ENCODE results near the gene IL1R2. TPM values are rescaled to one million over a fixed set of nuclear protein-coding genes. Genes with fewer than 3 reads are reported as not detected.

The IL1R2 gene
- total and polyA plus RNA-seq, 2 experiments from 2014 or later = not detected

DNA sequence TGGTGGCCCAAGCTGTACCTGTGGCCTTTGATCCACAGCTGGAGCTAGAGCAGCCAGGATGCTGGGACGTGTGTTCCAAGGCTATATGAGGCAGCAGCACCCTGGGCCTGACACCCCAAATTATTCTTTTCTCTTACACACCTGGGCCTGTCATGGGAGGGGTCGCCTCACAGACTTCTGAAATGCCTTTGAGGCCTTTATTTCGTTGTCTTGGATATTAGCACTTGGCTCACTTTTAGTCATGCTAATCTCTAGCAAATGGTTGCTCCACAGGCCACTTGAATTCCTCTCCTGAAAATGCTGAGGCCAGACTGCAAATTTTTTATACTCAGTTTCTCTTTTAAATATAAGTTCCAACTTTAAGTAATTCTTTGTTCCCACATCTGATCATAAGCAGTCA is 22.0 kb upstream of the IL1R2 start:
- DNase-seq (ENCODE audit: low read depth in 1 of 2, low spot score in 1 of 2) = no peak
- H3K27ac ChIP-seq = no peak overlapping the region
- H3K4me1 ChIP-seq (ENCODE audit: low read depth) = no peaks in the 10 kb centered on the region
- H3K36me3 ChIP-seq = no peaks in the 10 kb centered on the region
- no peak for TF ChIP-seq CTCF (IDR thresholded peaks at IDR 0.05; ENCODE audit: low read depth, low read length)
- no peaks in the 10 kb centered on the region for H3K27me3 ChIP-seq
- H3K9me3 ChIP-seq (ENCODE audit: low read depth) = no peaks in the 10 kb centered on the region
- no peak overlapping the region for H3K4me3 ChIP-seq

DNA sequence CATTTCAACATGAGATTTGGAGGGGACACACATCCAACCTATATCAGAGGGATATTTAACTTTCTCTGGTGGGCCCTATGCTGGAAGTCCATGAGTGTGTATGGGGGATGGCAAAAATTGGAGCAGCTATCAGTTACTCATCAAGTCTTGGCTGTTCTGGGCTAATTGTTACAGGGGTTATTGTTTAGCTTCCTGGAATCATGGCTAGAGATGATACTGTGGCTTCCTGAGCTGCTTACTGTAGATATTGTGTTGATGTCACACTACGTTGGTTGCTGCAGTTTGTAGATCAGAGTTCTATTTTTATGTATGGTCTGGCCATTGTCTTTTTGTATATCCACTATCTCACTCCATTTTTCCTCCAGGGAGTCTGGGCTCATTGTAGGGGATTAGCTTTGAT is 20.9 kb upstream of the IL1R2 start:
- Histone ChIP-seq H3K9me3 (ENCODE audit: low read depth) (no peaks in the 10 kb centered on the region), H3K27me3 (no peaks in the 10 kb centered on the region), H3K36me3 (no peaks in the 10 kb centered on the region), H3K4me1 (ENCODE audit: low read depth) (no peaks in the 10 kb centered on the region), H3K4me3 (no peak overlapping the region), H3K27ac (no peak overlapping the region)
- peak in 1 of 2 donors; percentile 23 for DNase-seq (ENCODE audit: low read depth in 1 of 2, low spot score in 1 of 2)
- no peak for TF ChIP-seq CTCF (IDR thresholded peaks at IDR 0.05; ENCODE audit: low read depth, low read length)

GRCh38 chr2:101971836-101972235 is 19.9 kb upstream of the IL1R2 start:
- Histone ChIP-seq H3K36me3 (no peaks in the 10 kb centered on the region), H3K4me1 (ENCODE audit: low read depth) (no peaks in the 10 kb centered on the region), H3K27me3 (no peaks in the 10 kb centered on the region), H3K9me3 (ENCODE audit: low read depth) (no peaks in the 10 kb centered on the region), H3K27ac (no peak overlapping the region), H3K4me3 (no peak overlapping the region)
- TF ChIP-seq CTCF (IDR thresholded peaks at IDR 0.05; ENCODE audit: low read depth, low read length) = no peak
- DNase-seq (ENCODE audit: low read depth in 1 of 2, low spot score in 1 of 2) = peak in 1 of 2 donors; percentile 57

GRCh38 chr2:101972621-101973434 is 18.9 kb upstream of the IL1R2 start:
- Histone ChIP-seq H3K4me3 (no peak overlapping the region), H3K9me3 (ENCODE audit: low read depth) (no peaks in the 10 kb centered on the region), H3K4me1 (ENCODE audit: low read depth) (no peaks in the 10 kb centered on the region), H3K36me3 (no peaks in the 10 kb centered on the region), H3K27ac (no peak overlapping the region), H3K27me3 (no peaks in the 10 kb centered on the region)
- DNase-seq (ENCODE audit: low read depth in 1 of 2, low spot score in 1 of 2) = peak in 1 of 2 donors; percentile 96
- TF ChIP-seq CTCF (IDR thresholded peaks at IDR 0.05; ENCODE audit: low read depth, low read length) = no peak

GRCh38 chr2:101974663-101975062 is 17.1 kb upstream of the IL1R2 start:
- no peak for TF ChIP-seq CTCF (IDR thresholded peaks at IDR 0.05; ENCODE audit: low read depth, low read length)
- H3K27me3 ChIP-seq = no peaks in the 10 kb centered on the region
- H3K27ac ChIP-seq = no peak overlapping the region
- no peaks in the 10 kb centered on the region for H3K36me3 ChIP-seq
- DNase-seq (ENCODE audit: low read depth in 1 of 2, low spot score in 1 of 2) = no peak
- no peaks in the 10 kb centered on the region for H3K9me3 ChIP-seq (ENCODE audit: low read depth)
- no peaks in the 10 kb centered on the region for H3K4me1 ChIP-seq (ENCODE audit: low read depth)
- H3K4me3 ChIP-seq = no peak overlapping the region
